Measurements from ENCODE around the gene METTL2B. TPM values are rescaled to one million over a fixed set of nuclear protein-coding genes. Genes with fewer than 3 reads are reported as not detected.

Gene METTL2B
- total and polyA plus RNA-seq, 2 of the 8 experiments (the other 6 are each of a cell fraction or from before 2014, with no cell fraction given): 14.6 to 43.5 TPM

DNA sequence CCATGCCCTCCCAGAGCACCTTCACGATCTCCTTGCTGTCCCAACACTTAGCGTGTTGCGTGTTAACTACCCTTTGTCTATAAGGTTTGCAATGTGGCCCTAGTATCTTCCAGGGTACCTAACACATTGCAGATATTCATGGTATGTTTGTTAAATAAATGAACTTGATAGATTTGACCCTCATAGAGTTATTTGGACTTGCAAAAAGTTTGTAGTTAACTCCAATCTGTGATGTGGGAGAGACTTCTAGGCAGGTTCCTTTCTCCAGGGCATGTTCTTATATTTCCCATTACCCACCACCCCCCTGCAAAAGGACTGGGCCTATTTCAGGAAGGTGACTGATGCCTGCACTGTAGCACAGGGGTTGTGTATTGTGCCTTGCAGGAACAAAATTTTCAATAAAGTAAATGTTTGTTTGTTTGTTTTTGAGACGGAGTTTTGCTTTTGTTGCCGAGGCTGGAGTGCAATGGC is 20.3 kb upstream of the METTL2B start:
- Histone ChIP-seq H3K9ac (replicated peaks in 1 of 4; ENCODE audit: extremely low read depth in 1 of 4, low read depth in 3 of 4, low read length in 3 of 4) (peak overlapping the region; percentile 97 to 100 (median 98)), H4K91ac (replicated peaks; ENCODE audit: insufficient read length, low read length) (peak overlapping the region; percentile 100), H2AFZ (ENCODE audit: low read length) (0 out of 2 replicates have a peak overlapping the region, but pooled peaks have one; percentile 55), H3K9me3 (ENCODE audit: insufficient read depth in 2 of 2, low read depth in 1 of 2, low read length in 1 of 2) (no peaks in the 10 kb centered on the region), H2BK120ac (replicated peaks; ENCODE audit: low read depth, low read length) (peak overlapping the region; percentile 94), H3K27me3 (replicated peaks in 1 of 4; ENCODE audit: control insufficient read depth in 3 of 4, extremely low read depth in 1 of 4, insufficient read depth in 3 of 4, low read length in 3 of 4) (no peaks in the 10 kb centered on the region; a peak in 2 of 7 replicates), H4K5ac (ENCODE audit: insufficient read length, low read depth, low read length) (peak overlapping the region; percentile 94), H4K8ac (ENCODE audit: extremely low read depth, insufficient read depth, low read length) (peak overlapping the region; percentile 98; the same call in 1 of the 2 replicates), H3K23ac (ENCODE audit: insufficient read length) (peak overlapping the region; percentile 98), H3K4me3 (ENCODE audit: extremely low read depth in 1 of 4, insufficient read depth in 2 of 4, low read depth in 3 of 4, low read length in 4 of 4) (peak overlapping the region; percentile 96 to 100 (median 100)), H2BK12ac (ENCODE audit: low read depth, low read length) (no peak overlapping the region), H3K79me1 (ENCODE audit: low read depth, low read length) (peaks cover 9% of the 10 kb centered on the region), H2BK5ac (ENCODE audit: low read depth, low read length) (peak overlapping the region; percentile 85), H3K4me2 (ENCODE audit: insufficient read depth in 1 of 2, low read depth in 2 of 2, low read length in 2 of 2) (peak overlapping the region; percentile 73 to 97), H3K4me1 (replicated peaks in 1 of 4; ENCODE audit: control insufficient read depth in 3 of 4, insufficient read depth in 4 of 4, low read length in 3 of 4) (peaks cover 9 to 20% (median 14%) of the 10 kb centered on the region in 4 experiments), H3K56ac (replicated peaks; ENCODE audit: insufficient read length, low read depth, low read length) (peak overlapping the region; percentile 71), H3K4ac (replicated peaks; ENCODE audit: insufficient read length, low read depth, low read length) (peak overlapping the region; percentile 96), H3K14ac (ENCODE audit: insufficient read length) (peak overlapping the region; percentile 92), H2BK15ac (ENCODE audit: low read length) (no peak overlapping the region), H3K79me2 (ENCODE audit: control insufficient read depth in 1 of 2, insufficient read depth in 2 of 2, low read length in 2 of 2) (peaks cover 0 to 47% of the 10 kb centered on the region in 2 experiments; a peak in 3 of 4 replicates), H3K18ac (ENCODE audit: extremely low read depth, low read length) (peak overlapping the region; percentile 79), H2BK20ac (ENCODE audit: low read length) (no peak overlapping the region), H4K20me1 (replicated peaks in 1 of 2; ENCODE audit: control insufficient read depth in 1 of 2, insufficient read depth in 2 of 2, low read length in 2 of 2) (peaks cover 4 to 8% of the 10 kb centered on the region in 2 experiments), H3K27ac (ENCODE audit: low read depth, low read length) (peak overlapping the region; percentile 93), H2AK5ac (ENCODE audit: low read depth, low read length) (peak overlapping the region; percentile 79; the same call in 1 of the 2 replicates), H3K36me3 (ENCODE audit: control insufficient read depth in 2 of 4, insufficient read depth in 4 of 4, low read length in 3 of 4) (peaks cover 3 to 15% (median 7%) of the 10 kb centered on the region in 4 experiments; a peak in 6 of 8 replicates), H3K23me2 (ENCODE audit: low read depth, low read length) (peaks cover 9% of the 10 kb centered on the region; the same call in 1 of the 2 replicates)
- WGBS, 2 experiments (ENCODE audit: extremely low coverage in 1 of 2, insufficient coverage in 1 of 2, insufficient read length in 1 of 2, insufficient replicate concordance in 2 of 2, low coverage in 1 of 2, low lambda C conversion rate in 2 of 2, missing lambda C conversion rate in 1 of 2): 10% methylated on average over 5 of the region's 5 CpGs; no CpG with 5 or more reads in 1 of the 2 experiments
- ChIA-PET POLR2A (ENCODE audit: partially characterized antibody) (interaction anchor here (0.6 to 2.3 kb wide), 11 partner anchors 11 to 105 kb away, joined by 3 to 18 read pairs (median 3); no protein-coding TSS in a partner anchor), CTCF (ENCODE audit: partially characterized antibody) (interaction anchor here (1.9 to 5.4 kb wide), 4 partner anchors 12 to 41 kb away, joined by 5 to 67 read pairs (median 18); no protein-coding TSS in a partner anchor)
- DNase-seq (ENCODE audit: low read depth in 1 of 2, low spot score in 2 of 2): no peak
- FAIRE-seq: no peak
- TF ChIP-seq HDAC2 (IDR thresholded peaks at IDR 0.05; ENCODE audit: borderline replicate concordance in 1 of 2, low read depth in 2 of 2, low read length in 2 of 2) (no peak), ASH2L (IDR thresholded peaks at IDR 0.05; ENCODE audit: low read length) (no peak), POLR2AphosphoS5 (IDR thresholded peaks at IDR 0.05; ENCODE audit: low read depth, low read length) (no peak; the same call in 1 of the 2 replicates), CEBPB (IDR thresholded peaks at IDR 0.05; ENCODE audit: low read depth, low read length) (no peak), RXRA (IDR thresholded peaks at IDR 0.05; ENCODE audit: insufficient read depth, low read depth, low read length) (no peak), CBX5 (IDR thresholded peaks at IDR 0.05; ENCODE audit: low read depth, low read length) (no peak), KDM4A (IDR thresholded peaks at IDR 0.05; ENCODE audit: low read depth, low read length, severe bottlenecking) (no peak)
- TF ChIP-seq, protein P1, sequence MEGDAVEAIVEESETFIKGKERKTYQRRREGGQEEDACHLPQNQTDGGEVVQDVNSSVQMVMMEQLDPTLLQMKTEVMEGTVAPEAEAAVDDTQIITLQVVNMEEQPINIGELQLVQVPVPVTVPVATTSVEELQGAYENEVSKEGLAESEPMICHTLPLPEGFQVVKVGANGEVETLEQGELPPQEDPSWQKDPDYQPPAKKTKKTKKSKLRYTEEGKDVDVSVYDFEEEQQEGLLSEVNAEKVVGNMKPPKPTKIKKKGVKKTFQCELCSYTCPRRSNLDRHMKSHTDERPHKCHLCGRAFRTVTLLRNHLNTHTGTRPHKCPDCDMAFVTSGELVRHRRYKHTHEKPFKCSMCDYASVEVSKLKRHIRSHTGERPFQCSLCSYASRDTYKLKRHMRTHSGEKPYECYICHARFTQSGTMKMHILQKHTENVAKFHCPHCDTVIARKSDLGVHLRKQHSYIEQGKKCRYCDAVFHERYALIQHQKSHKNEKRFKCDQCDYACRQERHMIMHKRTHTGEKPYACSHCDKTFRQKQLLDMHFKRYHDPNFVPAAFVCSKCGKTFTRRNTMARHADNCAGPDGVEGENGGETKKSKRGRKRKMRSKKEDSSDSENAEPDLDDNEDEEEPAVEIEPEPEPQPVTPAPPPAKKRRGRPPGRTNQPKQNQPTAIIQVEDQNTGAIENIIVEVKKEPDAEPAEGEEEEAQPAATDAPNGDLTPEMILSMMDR (IDR thresholded peaks at IDR 0.05; ENCODE audit: control extremely low read depth in 1 of 3, insufficient read depth in 1 of 3, low read depth in 1 of 3, low read length in 3 of 3): no peak
- TF ChIP-seq, protein P2, sequence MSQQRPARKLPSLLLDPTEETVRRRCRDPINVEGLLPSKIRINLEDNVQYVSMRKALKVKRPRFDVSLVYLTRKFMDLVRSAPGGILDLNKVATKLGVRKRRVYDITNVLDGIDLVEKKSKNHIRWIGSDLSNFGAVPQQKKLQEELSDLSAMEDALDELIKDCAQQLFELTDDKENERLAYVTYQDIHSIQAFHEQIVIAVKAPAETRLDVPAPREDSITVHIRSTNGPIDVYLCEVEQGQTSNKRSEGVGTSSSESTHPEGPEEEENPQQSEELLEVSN (IDR thresholded peaks at IDR 0.05): no peak
